B cell (primary cell): Measurements from ENCODE around the gene TUBB4B.

ENCODE experiments used
- CTCF ChIP-seq: fragments of 200-600 bp; IDR thresholded peaks from one replicate; pipeline ENCODE4 v1.8.0; 2022; ENCODE audit warnings: antibody characterized with exemption, mild to moderate bottlenecking
- EZH2 ChIP-seq: IDR thresholded peaks from 2 replicates; pipeline ENCODE4 v1.6.1; 2012; ENCODE audit warnings: borderline replicate concordance, low read depth, mild to moderate bottlenecking, moderate library complexity, low read length; ENCODE audit not compliant: insufficient read depth, poor library complexity, severe bottlenecking

- no peak for TF ChIP-seq CTCF
- TF ChIP-seq EZH2 = no peak
These were observed 20.0 kb upstream of the TUBB4B start for GRCh38 chr9:137221095-137221505.
